ENCODE measurements around the gene TTLL11.
"Not testable (repeated sequence)": the region's sequence is repeated elsewhere in the genome, so short reads cannot be mapped to it uniquely, and the experiment has no call there.

The TTLL11 gene

DNA sequence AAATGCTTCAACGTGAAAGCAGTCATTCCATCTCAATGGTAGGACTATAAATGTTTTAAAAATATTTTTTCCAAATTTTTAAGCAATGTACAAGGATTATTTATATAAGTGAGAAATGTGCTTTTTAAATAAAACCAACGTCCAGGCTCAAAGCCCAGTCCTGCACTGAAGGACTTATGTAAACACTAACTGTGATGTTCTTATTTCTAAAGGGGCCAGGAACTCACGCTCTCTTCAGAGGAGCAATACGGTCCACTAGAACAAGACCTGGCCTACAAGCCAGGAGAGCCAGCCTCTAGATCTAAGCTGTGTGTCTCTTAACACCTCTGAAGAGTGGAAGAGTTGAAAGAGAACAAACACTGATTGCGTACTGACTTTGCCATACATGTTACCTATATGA is 12.1 kb downstream of the TTLL11 start:
- DNase-seq (ENCODE audit: low read depth) = no peak

- DNase-seq (ENCODE audit: low read depth) = no peak
These were observed 14.6 kb downstream of the TTLL11 start for GRCh38 chr9:122078557-122078956.

DNA sequence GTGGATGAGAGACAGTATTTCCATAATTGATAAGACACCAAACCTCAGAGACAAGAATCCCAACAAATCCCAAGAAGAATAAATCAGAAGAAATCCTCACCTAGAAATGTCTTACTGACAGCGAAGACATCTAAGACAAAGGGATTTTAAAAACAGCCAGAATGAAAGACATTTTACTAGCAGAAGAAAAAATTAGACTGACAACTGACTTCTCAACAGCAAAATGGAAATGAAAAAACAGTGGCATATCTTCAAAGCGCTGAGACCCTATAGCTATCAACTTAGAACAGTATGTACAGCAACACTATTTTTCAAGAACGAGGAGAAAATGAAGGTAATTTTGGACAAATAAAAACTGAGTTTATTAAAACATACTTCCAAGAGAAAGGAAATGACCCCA is 16.3 kb downstream of the TTLL11 start:
- no peak for DNase-seq (ENCODE audit: low read depth)

- no peak for DNase-seq (ENCODE audit: low read depth)
These were observed 17.0 kb downstream of the TTLL11 start for GRCh38 chr9:122076117-122076516.

GRCh38 chr9:122075135-122076030 is 17.7 kb downstream of the TTLL11 start:
- DNase-seq (ENCODE audit: low read depth) = no peak

DNA sequence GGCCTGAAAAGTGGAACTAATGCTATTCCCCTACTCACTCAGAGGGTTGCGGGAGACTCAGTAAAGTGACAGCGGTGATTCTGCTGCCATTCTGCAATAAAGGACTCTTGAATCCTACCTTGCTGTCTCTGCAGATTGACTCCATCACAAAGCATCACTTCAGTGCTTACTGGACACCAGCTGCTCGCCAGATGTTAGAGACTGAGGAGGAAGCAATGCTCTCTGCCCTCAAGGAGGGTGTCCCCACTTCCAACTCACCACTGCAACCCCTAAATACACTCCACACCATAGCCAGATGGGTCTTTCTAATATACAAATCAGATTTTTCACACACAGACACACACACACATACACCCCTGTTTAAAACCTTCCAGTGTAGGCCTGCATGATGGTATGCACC is 21.4 kb downstream of the TTLL11 start:
- DNase-seq (ENCODE audit: low read depth) = no peak

DNA sequence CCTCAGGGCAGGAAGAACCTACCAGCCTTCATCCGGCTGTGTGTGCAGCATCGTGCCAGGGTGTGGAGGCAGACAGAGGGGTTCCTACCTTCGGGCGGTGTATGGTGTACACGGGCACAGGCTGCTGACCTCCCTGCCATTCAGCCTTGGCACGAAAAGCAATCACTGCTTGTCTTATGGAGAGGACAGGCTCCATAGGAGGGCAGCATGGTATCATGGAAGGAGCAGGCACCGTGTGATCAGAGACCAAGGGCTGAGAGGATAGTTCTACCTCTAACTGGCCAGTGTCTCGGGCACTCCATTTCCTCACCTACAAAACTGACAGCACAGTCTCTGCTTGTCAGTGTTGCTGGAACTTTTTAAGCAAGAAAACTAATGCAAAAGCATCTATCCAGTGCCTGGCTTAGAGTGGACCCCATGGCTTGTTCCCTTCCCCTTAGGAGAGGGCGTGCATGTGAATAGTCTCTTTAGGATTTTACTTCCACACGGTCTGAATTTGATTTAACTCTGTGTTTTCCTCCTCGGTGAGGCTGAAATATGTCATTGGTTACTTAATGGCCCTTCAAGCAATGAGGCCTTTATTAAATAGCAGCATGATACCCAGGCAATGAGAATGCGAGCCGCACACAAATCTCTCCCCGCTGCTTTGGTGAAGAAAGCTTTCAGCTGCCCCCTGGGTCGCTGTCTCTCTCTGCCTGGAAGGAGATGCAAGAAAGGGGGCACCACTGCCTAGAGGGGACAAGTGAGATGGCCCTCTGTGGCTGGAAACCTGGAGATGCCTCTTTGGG is 22.2 kb downstream of the TTLL11 start:
- no peak for DNase-seq (ENCODE audit: low read depth)

- DNase-seq (ENCODE audit: low read depth) = not testable (repeated sequence)
These were observed 26.4 kb downstream of the TTLL11 start for GRCh38 chr9:122066680-122067079.

GRCh38 chr9:122065923-122066629 is 27.0 kb downstream of the TTLL11 start:
- DNase-seq (ENCODE audit: low read depth) = no peak

GRCh38 chr9:122060481-122060880 is 32.6 kb downstream of the TTLL11 start:
- no peak for DNase-seq (ENCODE audit: low read depth)

DNA sequence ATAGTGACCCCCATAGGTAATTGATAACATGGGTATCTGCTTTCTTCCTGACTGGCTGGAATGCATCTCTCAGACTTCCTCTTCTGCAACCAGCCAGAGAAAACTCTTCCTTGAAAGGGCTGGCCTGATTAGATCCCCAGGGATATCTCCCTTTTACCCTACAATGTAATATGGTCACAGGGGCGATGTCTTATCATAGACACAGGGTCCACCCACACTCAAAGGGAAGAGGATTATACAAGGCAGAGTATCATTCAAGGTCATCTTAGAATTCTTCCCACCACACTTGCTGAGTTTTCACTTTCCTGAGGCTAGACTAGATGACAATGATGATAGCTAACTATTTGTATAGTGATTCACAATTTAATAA is 33.2 kb downstream of the TTLL11 start:
- DNase-seq (ENCODE audit: low read depth) = no peak

GRCh38 chr9:122059214-122059954 is 33.7 kb downstream of the TTLL11 start:
- DNase-seq (ENCODE audit: low read depth) = no peak

DNA sequence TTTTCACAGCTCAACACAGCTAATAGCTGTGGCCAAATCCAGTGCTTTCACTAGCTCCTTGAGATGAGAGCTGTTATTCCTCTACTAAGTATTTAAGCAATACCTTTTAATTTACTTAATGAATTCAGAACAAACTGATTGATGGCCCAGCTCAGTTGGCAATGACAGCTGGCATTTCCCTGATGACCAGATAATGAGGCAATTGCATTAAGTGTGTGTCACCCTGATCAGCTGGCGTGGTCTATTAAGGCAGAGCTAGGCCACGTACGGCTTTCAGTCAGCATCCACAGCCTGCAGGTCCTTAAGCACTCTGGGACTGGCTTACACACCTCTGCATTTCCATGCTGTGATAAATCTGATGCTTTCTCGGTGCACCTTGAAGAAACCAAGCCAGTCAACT is 34.4 kb downstream of the TTLL11 start:
- no peak for DNase-seq (ENCODE audit: low read depth)

DNA sequence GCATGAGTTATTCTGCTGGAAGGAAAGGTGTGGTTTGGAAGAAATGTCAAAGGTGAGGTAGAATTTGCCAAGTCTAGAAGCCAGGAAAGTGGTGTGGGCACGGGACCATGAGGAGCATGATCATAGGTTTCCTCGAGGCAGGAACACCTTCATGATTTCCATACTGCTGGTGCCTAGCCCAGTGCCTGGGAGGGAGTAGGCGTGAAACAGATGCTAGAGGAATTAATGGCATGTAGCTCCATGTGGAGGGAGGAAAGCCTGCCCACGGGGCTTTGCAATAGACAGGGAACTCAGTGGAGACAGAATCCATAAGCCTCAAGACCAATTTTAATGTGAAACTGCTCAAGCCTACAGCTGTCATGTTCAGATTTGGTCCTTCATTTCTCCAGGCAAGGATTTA is 35.1 kb downstream of the TTLL11 start:
- DNase-seq (ENCODE audit: low read depth) = no peak

- no peak for DNase-seq (ENCODE audit: low read depth)
These were observed 35.9 kb downstream of the TTLL11 start for GRCh38 chr9:122057211-122057610.

DNA sequence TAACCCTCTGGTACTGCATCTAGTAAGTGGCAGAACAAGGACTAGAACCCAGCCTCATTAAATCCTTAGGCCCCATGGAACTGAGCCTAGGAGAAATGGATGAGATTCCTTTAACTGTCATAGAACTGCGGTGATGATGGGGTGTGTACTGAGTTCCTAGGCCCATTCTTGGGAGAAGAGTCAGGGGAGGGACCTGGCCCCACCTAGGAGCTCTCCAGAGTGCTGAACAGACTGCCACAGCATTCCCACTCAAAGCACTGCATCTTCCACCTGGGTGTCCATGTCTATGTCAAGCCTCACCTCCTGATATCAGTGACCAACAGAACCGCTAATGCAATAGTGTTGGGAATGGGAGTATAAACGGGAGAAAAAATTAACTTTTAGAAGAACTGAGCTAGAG is 36.6 kb downstream of the TTLL11 start:
- no peak for DNase-seq (ENCODE audit: low read depth)

- DNase-seq (ENCODE audit: low read depth) = no peak
These were observed 37.4 kb downstream of the TTLL11 start for GRCh38 chr9:122055701-122056100.

DNA sequence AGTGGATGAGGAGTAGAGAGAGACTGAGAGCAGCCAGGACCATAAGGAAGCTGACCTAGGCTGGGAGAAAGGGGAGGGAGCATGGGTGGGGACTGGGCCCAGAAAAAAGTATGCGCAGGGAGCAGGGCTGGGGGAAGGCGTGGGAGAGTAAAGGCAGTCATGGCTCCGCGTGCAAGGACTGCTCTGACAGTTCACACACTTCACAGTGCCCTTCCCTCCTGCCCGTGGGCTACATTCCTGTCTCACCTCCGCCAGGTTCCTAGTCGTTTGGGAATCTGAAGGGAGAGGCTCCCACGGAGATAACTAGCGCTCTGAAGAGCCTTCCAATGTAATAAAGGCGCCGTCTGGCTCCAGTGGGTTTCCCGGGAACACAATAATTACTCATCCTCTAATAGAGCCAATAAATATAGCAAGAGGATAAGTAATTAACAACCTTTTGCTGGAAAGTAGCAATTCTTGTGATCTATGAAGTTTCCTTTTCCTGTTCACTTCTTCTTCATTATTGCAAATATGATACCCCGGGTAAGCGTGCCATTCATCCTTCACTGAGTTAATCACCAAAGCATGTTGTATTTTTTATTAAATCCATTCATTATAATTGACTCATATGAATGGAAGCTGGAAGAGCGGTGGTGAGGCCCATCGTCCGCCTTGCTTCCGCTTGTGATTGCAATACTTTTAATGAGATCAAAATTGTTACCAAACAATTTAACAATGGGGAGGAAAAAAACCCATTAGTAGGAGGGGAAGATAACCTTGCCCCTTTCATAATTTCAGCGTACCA is 39.3 kb downstream of the TTLL11 start:
- DNase-seq (ENCODE audit: low read depth) = no peak

GRCh38 chr9:122053064-122053463 is 40.0 kb downstream of the TTLL11 start:
- no peak for DNase-seq (ENCODE audit: low read depth)

DNA sequence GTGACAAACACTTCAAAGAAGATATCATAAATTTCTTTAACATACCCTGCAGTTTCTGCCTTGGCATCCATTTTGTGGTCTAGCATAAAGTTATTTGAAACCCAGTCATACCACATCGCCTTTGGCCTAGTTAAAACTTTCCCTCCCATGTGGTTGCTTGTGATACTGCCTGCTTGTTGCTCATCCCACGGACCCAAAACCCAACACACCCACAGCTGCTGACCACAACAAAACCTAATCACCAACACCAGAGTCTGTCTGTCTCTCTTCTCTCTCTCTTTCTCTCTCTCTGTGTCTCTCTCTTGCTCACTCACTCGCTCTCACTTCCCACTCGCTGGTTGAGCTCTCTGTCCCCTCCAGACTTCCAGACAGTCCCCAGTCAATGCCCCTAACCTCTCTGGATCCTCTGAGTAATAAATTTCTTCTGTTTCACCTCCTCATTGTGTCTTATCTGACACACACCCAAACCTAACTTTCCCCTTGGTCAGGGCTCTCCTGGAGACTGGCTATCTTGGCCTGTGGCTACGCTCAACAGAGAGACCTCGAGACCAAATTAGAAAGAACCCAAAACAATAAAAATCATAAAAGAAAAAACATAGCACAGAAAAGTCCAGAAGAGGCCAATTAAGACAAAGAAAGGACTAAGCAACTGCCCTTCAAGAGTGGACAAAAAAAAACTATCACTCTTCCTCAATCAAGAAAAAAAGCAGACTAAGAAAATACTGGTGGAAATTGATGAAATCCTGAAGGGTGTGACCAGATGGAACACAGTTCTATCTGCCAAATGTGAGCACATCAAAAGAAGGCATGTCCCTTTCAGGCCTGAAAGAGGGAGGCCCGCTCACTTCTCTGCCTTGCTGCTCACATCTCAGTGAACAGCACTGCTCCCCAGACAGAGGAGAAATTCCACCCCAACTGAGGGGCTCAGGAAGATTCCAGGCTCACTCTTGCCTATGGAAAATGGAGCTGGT is 41.5 kb downstream of the TTLL11 start:
- no peak for DNase-seq (ENCODE audit: low read depth)
